Measurements from ENCODE around the gene RDH8.

RDH8 gene

GRCh38 chr19:10013316-10013715, at the start of gene RDH8:
TSS of gene RDH8 (plus strand) at chr19:10013483. CDS start at chr19:10013498, 15 bp downstream.
- no peaks in the 10 kb centered on the region for H3K9me3 Mint-ChIP-seq
- H3K4me3 Mint-ChIP-seq = no peak within 1 kb of the TSS

GRCh38 chr19:9966024-9966423, 47.3 kb upstream of the RDH8 start:
- Mint-ChIP-seq H3K27ac (no peak overlapping the region), H3K4me3 (no peak overlapping the region), H3K36me3 (ENCODE audit: low read depth) (no peaks in the 10 kb centered on the region), H3K4me1 (ENCODE audit: low read depth) (peaks cover 3% of the 10 kb centered on the region), H3K27me3 (ENCODE audit: low read depth) (peaks cover 17% of the 10 kb centered on the region), H3K9me3 (no peaks in the 10 kb centered on the region)
- DNase-seq (ENCODE audit: low spot score) = no peak

More at GRCh38 chr19:10013316-10013715, at the start of gene RDH8:
- Mint-ChIP-seq H3K36me3 (ENCODE audit: low read depth) (no peaks in the 10 kb centered on the region), H3K27ac (no peak within 1 kb of the TSS), H3K4me1 (ENCODE audit: low read depth) (peaks cover 3% of the 10 kb centered on the region), H3K27me3 (ENCODE audit: low read depth) (peaks cover 36% of the 10 kb centered on the region)
- no peak for DNase-seq (ENCODE audit: low spot score)

GRCh38 chr19:9966448-9966847, 46.8 kb upstream of the RDH8 start:
- H3K9me3 Mint-ChIP-seq = no peaks in the 10 kb centered on the region
- H3K27me3 Mint-ChIP-seq (ENCODE audit: low read depth) = peaks cover 17% of the 10 kb centered on the region
- H3K4me3 Mint-ChIP-seq = no peak overlapping the region
- peaks cover 3% of the 10 kb centered on the region for H3K4me1 Mint-ChIP-seq (ENCODE audit: low read depth)
- no peaks in the 10 kb centered on the region for H3K36me3 Mint-ChIP-seq (ENCODE audit: low read depth)
- DNase-seq (ENCODE audit: low spot score) = no peak
- no peak overlapping the region for H3K27ac Mint-ChIP-seq

DNA sequence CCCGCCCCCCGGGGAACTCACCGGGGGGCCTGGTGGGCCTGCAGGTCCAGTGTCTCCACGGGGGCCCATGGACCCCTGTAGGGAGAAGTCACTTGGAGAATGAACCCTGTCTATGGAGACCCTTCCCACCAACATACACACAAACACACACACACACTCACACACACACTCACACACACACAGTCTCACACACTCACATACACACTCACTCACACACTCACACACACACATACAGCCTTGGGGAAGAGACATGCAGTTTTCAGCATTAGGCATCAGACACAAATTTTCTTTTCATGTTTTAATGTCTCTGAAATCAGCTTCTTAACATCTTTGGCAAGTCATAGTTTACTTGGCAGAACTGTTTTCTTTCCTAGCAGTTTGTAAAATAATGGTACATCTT, 46.0 kb upstream of the RDH8 start:
- H3K27me3 Mint-ChIP-seq (ENCODE audit: low read depth) = peaks cover 17% of the 10 kb centered on the region
- H3K36me3 Mint-ChIP-seq (ENCODE audit: low read depth) = no peaks in the 10 kb centered on the region
- no peak overlapping the region for H3K27ac Mint-ChIP-seq
- H3K9me3 Mint-ChIP-seq = no peaks in the 10 kb centered on the region
- peaks cover 3% of the 10 kb centered on the region for H3K4me1 Mint-ChIP-seq (ENCODE audit: low read depth)
- DNase-seq (ENCODE audit: low spot score) = no peak
- H3K4me3 Mint-ChIP-seq = no peak overlapping the region

DNA sequence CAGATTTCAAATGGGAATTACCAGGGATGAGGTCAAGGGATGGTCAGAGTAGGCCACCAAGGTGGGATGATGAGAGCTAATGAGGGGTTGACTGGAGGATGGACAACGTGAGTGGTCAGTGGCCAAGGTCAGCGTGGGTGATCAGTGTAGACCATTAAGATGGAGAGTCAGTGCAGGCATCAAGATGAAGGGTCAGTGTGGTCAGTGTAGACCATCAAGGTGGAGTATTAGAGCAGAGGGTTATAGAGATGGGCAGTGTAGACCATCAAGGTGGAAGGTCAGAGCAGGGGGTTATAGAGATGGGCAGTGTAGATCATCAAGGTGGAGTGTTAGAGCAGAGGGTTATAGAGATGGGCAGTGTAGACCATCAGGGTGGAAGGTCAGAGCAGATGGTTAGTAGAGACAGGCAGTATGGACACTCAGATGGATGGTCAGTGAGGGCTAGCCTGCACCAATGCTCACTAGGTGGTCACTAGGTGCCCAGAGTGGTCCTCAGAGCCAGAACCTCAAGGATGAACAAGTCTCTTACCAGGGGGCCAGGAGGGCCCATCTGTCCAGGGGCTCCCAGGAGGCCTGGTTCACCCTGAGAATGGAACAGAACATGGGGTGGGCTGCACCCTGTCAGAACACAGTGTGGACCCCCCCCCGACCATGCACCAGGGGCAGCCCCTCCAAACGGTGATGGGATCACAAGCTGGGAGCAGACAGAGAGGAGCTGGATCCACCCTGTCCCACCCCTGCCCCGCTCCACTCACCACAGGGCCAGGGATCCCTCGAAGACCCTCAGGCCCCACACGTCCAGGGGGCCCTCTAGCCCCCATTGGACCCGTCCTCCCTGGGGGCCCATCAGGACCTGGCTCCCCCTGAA, 44.2 kb upstream of the RDH8 start:
- no peak for DNase-seq (ENCODE audit: low spot score)
- no peaks in the 10 kb centered on the region for H3K9me3 Mint-ChIP-seq
- no peaks in the 10 kb centered on the region for H3K36me3 Mint-ChIP-seq (ENCODE audit: low read depth)
- H3K27me3 Mint-ChIP-seq (ENCODE audit: low read depth) = peaks cover 17% of the 10 kb centered on the region
- peaks cover 3% of the 10 kb centered on the region for H3K4me1 Mint-ChIP-seq (ENCODE audit: low read depth)
- H3K27ac Mint-ChIP-seq = no peak overlapping the region
- H3K4me3 Mint-ChIP-seq = no peak overlapping the region

DNA sequence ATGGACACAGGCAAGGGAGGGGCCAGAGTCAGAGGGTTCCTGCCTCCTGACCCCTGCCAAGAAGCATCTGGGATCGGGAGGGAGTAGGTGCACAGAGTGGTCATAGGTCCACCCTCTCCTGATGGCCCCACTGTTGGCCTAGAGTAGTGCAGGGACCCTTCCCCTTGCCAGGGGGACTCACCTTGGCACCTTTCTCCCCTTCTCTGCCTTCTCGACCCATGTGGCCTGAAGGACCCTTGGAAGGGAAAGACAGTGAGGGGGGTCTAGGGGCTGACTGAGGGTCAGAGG, 43.7 kb upstream of the RDH8 start:
- H3K27me3 Mint-ChIP-seq (ENCODE audit: low read depth) = peaks cover 17% of the 10 kb centered on the region
- no peak overlapping the region for H3K4me3 Mint-ChIP-seq
- no peak overlapping the region for H3K27ac Mint-ChIP-seq
- no peak for DNase-seq (ENCODE audit: low spot score)
- H3K36me3 Mint-ChIP-seq (ENCODE audit: low read depth) = no peaks in the 10 kb centered on the region
- H3K9me3 Mint-ChIP-seq = no peaks in the 10 kb centered on the region
- peaks cover 3% of the 10 kb centered on the region for H3K4me1 Mint-ChIP-seq (ENCODE audit: low read depth)

DNA sequence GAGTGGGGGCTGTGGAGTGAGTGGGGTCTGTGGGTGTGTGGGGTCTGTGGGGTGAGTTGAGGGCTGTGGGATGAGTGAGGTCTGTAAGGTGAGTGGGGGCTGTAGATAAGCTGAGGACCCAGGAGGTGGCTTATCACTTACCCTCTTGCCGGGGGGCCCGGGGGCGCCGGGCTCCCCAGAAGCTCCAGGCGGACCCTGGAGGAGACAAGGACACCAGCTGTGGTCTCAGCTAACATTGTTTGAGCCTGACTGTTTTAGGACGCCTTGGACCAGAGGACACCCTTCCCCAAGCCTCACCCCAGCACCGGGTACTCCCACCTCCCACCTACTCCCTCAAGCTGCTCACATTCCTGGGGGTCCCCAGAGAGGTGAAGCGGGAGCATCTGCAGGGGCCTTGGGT, 42.8 kb upstream of the RDH8 start:
- Mint-ChIP-seq H3K4me1 (ENCODE audit: low read depth) (peaks cover 3% of the 10 kb centered on the region), H3K4me3 (no peak overlapping the region), H3K9me3 (no peaks in the 10 kb centered on the region), H3K27ac (no peak overlapping the region), H3K36me3 (ENCODE audit: low read depth) (no peaks in the 10 kb centered on the region), H3K27me3 (ENCODE audit: low read depth) (peaks cover 17% of the 10 kb centered on the region)
- no peak for DNase-seq (ENCODE audit: low spot score)

GRCh38 chr19:9971166-9971897, 42.0 kb upstream of the RDH8 start:
- H3K9me3 Mint-ChIP-seq = no peaks in the 10 kb centered on the region
- H3K27ac Mint-ChIP-seq = no peak overlapping the region
- no peak overlapping the region for H3K4me3 Mint-ChIP-seq
- no peaks in the 10 kb centered on the region for H3K36me3 Mint-ChIP-seq (ENCODE audit: low read depth)
- peaks cover 10% of the 10 kb centered on the region for H3K27me3 Mint-ChIP-seq (ENCODE audit: low read depth)
- H3K4me1 Mint-ChIP-seq (ENCODE audit: low read depth) = peaks cover 3% of the 10 kb centered on the region
- DNase-seq (ENCODE audit: low spot score) = no peak

GRCh38 chr19:9972103-9972502, 41.2 kb upstream of the RDH8 start:
- H3K4me1 Mint-ChIP-seq (ENCODE audit: low read depth) = no peaks in the 10 kb centered on the region
- no peaks in the 10 kb centered on the region for H3K36me3 Mint-ChIP-seq (ENCODE audit: low read depth)
- H3K27ac Mint-ChIP-seq = no peak overlapping the region
- no peak for DNase-seq (ENCODE audit: low spot score)
- H3K27me3 Mint-ChIP-seq (ENCODE audit: low read depth) = peaks cover 6% of the 10 kb centered on the region
- H3K9me3 Mint-ChIP-seq = no peaks in the 10 kb centered on the region
- no peak overlapping the region for H3K4me3 Mint-ChIP-seq

DNA sequence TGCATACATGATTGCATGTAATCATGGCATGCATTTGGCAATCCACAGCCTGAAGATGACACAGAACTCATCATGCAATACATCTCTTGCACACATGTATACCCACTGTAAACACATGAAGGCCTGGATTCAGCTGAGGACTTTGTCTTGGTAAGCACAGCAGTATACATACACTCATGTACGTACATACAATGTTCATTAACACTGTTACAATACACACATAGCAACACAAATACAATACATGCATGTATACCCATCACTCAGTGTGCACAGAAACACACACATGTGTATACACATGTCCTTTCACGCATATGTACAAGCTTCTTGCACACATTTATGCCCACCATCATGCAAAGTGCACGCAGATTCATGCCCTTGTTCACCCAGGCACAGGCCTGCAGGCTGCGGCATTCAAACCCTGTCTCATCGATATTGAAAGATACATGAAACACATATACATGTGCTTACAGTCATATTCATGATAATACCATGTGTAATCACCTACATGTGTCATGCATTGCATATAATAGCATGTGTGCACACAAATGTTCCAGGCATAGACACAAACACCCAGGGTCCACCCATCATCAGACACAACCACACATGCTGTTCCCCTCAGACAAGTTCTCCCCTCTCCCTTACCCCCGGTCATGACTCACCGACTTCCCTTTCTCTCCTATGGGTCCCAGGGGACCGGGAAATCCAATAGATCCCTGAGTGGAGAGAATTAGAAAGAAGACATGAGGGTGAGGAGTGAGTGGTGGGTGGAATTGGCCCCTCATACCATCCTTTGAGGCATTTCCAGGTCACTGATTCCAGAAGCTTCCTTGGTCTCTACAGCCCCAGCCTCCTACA, 31.6 kb upstream of the RDH8 start:
- no peak for DNase-seq (ENCODE audit: low spot score)
- Mint-ChIP-seq H3K27ac (no peak overlapping the region), H3K27me3 (ENCODE audit: low read depth) (peaks cover 5% of the 10 kb centered on the region), H3K4me3 (no peak overlapping the region), H3K36me3 (ENCODE audit: low read depth) (no peaks in the 10 kb centered on the region), H3K4me1 (ENCODE audit: low read depth) (no peaks in the 10 kb centered on the region), H3K9me3 (no peaks in the 10 kb centered on the region)

DNA sequence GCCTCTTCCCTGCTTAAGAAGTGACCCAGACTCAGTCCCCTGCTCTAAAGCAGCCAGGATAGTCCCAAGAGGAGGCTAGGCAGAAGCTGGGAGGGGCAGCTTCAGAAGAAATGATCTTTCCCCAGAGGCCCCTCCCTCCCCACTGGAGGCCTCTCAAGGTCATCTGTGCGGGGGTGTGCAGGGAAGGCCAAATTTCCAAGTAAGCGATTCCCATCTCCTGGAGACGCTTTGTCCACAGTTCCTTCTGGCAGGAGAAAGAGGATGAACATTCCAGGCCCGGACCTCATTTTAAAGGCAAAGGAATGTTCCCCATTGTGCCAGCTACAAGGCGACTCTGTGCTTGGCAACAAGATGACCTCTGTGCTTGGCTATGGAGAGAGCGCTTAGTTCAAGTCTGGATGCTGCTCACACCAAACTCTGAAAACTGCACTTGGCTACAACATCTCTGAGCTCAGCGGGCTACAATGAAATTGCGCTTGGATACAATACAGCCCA, 26.4 kb upstream of the RDH8 start:
- DNase-seq (ENCODE audit: low spot score) = no peak
- no peaks in the 10 kb centered on the region for H3K4me1 Mint-ChIP-seq (ENCODE audit: low read depth)
- H3K27me3 Mint-ChIP-seq (ENCODE audit: low read depth) = peaks cover 5% of the 10 kb centered on the region
- H3K9me3 Mint-ChIP-seq = no peaks in the 10 kb centered on the region
- no peak overlapping the region for H3K4me3 Mint-ChIP-seq
- no peaks in the 10 kb centered on the region for H3K36me3 Mint-ChIP-seq (ENCODE audit: low read depth)
- no peak overlapping the region for H3K27ac Mint-ChIP-seq

DNA sequence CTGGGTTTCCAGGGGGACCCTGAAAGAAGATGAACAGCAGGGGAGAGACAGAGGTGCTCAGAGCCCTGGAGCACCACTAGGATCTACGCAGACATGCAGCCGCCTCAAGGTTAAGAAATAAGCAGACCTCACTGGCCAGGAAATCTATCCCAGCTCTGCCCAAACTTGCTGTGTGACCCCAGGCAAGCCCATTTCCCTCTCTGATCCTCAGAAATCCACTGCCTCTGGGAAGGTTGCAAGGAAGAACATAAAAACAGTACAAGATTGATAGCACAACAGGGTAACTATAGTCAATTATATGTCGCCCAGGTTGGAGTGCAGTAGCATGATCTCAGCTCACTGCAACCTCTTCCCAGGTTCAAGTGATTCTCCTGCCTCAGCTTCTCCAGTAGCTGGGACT, 23.8 kb upstream of the RDH8 start:
- H3K9me3 Mint-ChIP-seq = no peaks in the 10 kb centered on the region
- no peak for DNase-seq (ENCODE audit: low spot score)
- H3K27ac Mint-ChIP-seq = no peak overlapping the region
- H3K27me3 Mint-ChIP-seq (ENCODE audit: low read depth) = no peaks in the 10 kb centered on the region
- H3K36me3 Mint-ChIP-seq (ENCODE audit: low read depth) = no peaks in the 10 kb centered on the region
- H3K4me3 Mint-ChIP-seq = no peak overlapping the region
- no peaks in the 10 kb centered on the region for H3K4me1 Mint-ChIP-seq (ENCODE audit: low read depth)

DNA sequence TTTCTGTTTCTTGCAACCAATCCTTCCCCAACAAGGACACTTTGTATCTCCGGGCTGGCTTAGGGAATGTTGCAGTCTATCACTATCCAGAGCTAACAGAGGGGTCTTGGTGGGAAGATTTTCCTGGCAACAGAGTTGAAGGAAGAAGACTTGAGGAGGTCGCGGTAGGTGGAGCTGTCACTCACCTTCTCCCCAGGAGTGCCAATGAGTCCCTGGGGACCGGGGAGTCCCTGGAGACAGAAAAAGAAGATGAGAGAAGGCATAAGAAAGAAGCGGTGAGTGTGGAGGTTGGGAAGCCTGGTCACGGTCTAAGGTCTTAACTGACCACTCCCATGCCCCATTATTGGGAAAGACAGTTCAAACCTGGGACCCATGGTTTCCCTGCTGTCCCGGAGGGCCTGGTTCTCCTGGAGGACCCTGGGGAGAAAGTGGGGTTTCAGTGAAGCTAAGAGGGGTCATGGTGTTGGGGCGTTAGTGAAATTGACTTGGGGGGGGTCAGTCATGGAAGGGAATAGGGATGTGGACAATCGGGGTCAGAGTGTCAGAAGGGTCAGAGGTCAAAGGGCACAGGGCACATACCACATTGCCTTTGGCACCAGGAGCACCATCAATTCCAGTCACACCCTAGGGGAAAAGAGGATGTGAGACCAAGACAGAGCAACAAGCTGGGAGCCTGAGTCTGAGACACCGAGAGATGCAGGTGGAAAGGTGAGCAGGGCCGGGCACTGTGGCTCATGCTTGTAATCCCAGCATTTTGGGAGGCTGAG, 21.7 kb upstream of the RDH8 start:
- Mint-ChIP-seq H3K36me3 (ENCODE audit: low read depth) (no peaks in the 10 kb centered on the region), H3K9me3 (no peaks in the 10 kb centered on the region), H3K4me3 (no peak overlapping the region), H3K27me3 (ENCODE audit: low read depth) (no peaks in the 10 kb centered on the region), H3K27ac (no peak overlapping the region), H3K4me1 (ENCODE audit: low read depth) (no peaks in the 10 kb centered on the region)
- DNase-seq (ENCODE audit: low spot score) = no peak
